Activated CD8-positive, alpha-beta T cell treated with anti-CD3 and anti-CD28 coated beads for 36 hours (primary cell): ENCODE results near the gene DNAH1. TPM values are rescaled to one million over a fixed set of nuclear protein-coding genes. Genes with fewer than 3 reads are reported as not detected.
A peak's percentile ranks its signal among the peaks of the same experiment; 100 is the strongest.

Source experiments
- ATAC-seq: fragments of 200-7000 bp; cut with Tn5 transposase; one replicate; pipeline ENCODE4 v1.10.0; 2021; ENCODE audit warnings: mild to moderate bottlenecking, moderate library complexity
- CTCF ChIA-PET: fragments of 350-600 bp; sonication (Branson Sonifier 250); formaldehyde crosslinking; loops from one replicate; lab custom pipeline; 2021; ENCODE audit warnings: antibody characterized with exemption; lab: Charles Lee
- POLR2A ChIA-PET: fragments of 350-600 bp; sonication (Branson Sonifier 250); formaldehyde crosslinking; loops from one replicate; lab custom pipeline; 2021; ENCODE audit warnings: antibody characterized with exemption; lab: Charles Lee
- DNase-seq: peaks from one replicate; pipeline ENCODE4 v3.0.0-alpha.2; 2020
- H3K27ac Mint-ChIP-seq: one replicate; pipeline ENCODE4 v1.8.0; 2021; ENCODE audit warnings: mild to moderate bottlenecking, mixed read lengths
- H3K27me3 Mint-ChIP-seq: one replicate; pipeline ENCODE4 v1.8.0; 2021; ENCODE audit warnings: mixed read lengths
- H3K36me3 Mint-ChIP-seq: one replicate; pipeline ENCODE4 v1.8.0; 2021; ENCODE audit warnings: low read depth, mixed read lengths
- H3K4me1 Mint-ChIP-seq: one replicate; pipeline ENCODE4 v1.8.0; 2021; ENCODE audit warnings: low read depth, mixed read lengths
- H3K4me3 Mint-ChIP-seq: one replicate; pipeline ENCODE4 v1.8.0; 2021; ENCODE audit warnings: mild to moderate bottlenecking, moderate library complexity, mixed read lengths
- H3K9me3 Mint-ChIP-seq: one replicate; pipeline ENCODE4 v1.8.0; 2021; ENCODE audit warnings: mixed read lengths
- CTCF ChIP-seq: fragments of 200-600 bp; IDR thresholded peaks from one replicate; pipeline ENCODE4 v1.8.0; 2022; ENCODE audit warnings: antibody characterized with exemption, mild to moderate bottlenecking
- intact Hi-C: fragments of 100-400 bp; cut with micrococcal nuclease; formaldehyde crosslinking; loops from one replicate; pipeline ENCODE4 v1.10.0; 2022
- total RNA-seq, 2 experiments: library from RNA; stranded (reverse); gene quantifications; one replicate each; pipeline ENCODE4 v1.2.3, GENCODE V29; 2021

DNAH1 gene
- total RNA-seq, 2 experiments from 2014 or later: 9.2 to 10.2 TPM

- Mint-ChIP-seq H3K9me3 (no peaks in the 10 kb centered on the region), H3K4me3 (no peak overlapping the region), H3K27ac (no peak overlapping the region), H3K4me1 (peaks cover 7% of the 10 kb centered on the region), H3K27me3 (no peaks in the 10 kb centered on the region), H3K36me3 (no peaks in the 10 kb centered on the region)
- intact Hi-C loops: no loop called here
- ATAC-seq (no peak), DNase-seq (no peak)
- no peak for TF ChIP-seq CTCF
- CTCF ChIA-PET: interaction anchor here (1.0 to 1.1 kb wide), 2 partner anchors 17 to 78 kb away, joined by 3 read pairs; no protein-coding TSS in a partner anchor
- POLR2A ChIA-PET: interaction anchor here (0.6 kb wide), 1 partner anchor 34 kb away, joined by 3 read pairs; no protein-coding TSS in a partner anchor
These were observed 52.1 kb downstream of the DNAH1 start for GRCh38 chr3:52367891-52368880.

- H3K27me3 Mint-ChIP-seq: no peaks in the 10 kb centered on the region
- H3K36me3 Mint-ChIP-seq: no peaks in the 10 kb centered on the region
- DNase-seq (no peak), ATAC-seq (no peak)
- intact Hi-C loops: no loop called here
- H3K4me1 Mint-ChIP-seq: peaks cover 11% of the 10 kb centered on the region
- CTCF ChIA-PET: no interaction called here
- H3K4me3 Mint-ChIP-seq: no peak overlapping the region
- H3K9me3 Mint-ChIP-seq: no peaks in the 10 kb centered on the region
- no peak for TF ChIP-seq CTCF
- H3K27ac Mint-ChIP-seq: no peak overlapping the region
- POLR2A ChIA-PET: interaction anchor here (1.3 kb wide), 1 partner anchor 17 kb away, joined by 4 read pairs; no protein-coding TSS in a partner anchor
These were observed 54.4 kb downstream of the DNAH1 start for GRCh38 chr3:52370531-52370930.

GRCh38 chr3:52372822-52373504, 56.8 kb downstream of the DNAH1 start:
- ChIA-PET CTCF (interaction anchor here (1.4 to 1.8 kb wide), 2 partner anchors 14 to 142 kb away, joined by 3 to 4 read pairs; no protein-coding TSS in a partner anchor), POLR2A (interaction anchor here (0.8 kb wide), 1 partner anchor 12 kb away, joined by 3 read pairs; no protein-coding TSS in a partner anchor)
- Mint-ChIP-seq H3K27me3 (no peaks in the 10 kb centered on the region), H3K4me3 (no peak overlapping the region), H3K9me3 (no peaks in the 10 kb centered on the region), H3K4me1 (peaks cover 11% of the 10 kb centered on the region), H3K27ac (no peak overlapping the region), H3K36me3 (no peaks in the 10 kb centered on the region)
- intact Hi-C loops: no loop called here
- ATAC-seq (no peak), DNase-seq (peak; percentile 27)
- TF ChIP-seq CTCF: no peak

GRCh38 chr3:52373676-52374075, 57.6 kb downstream of the DNAH1 start:
- H3K27me3 Mint-ChIP-seq: no peaks in the 10 kb centered on the region
- TF ChIP-seq CTCF: no peak
- ATAC-seq (no peak), DNase-seq (no peak)
- peaks cover 11% of the 10 kb centered on the region for H3K4me1 Mint-ChIP-seq
- intact Hi-C loops: no loop called here
- H3K9me3 Mint-ChIP-seq: no peaks in the 10 kb centered on the region
- H3K4me3 Mint-ChIP-seq: no peak overlapping the region
- no peak overlapping the region for H3K27ac Mint-ChIP-seq
- CTCF ChIA-PET: interaction anchor here (1.3 to 1.8 kb wide), 4 partner anchors 12 to 152 kb away, joined by 3 to 4 read pairs (median 4); no protein-coding TSS in a partner anchor
- POLR2A ChIA-PET: interaction anchor here (0.8 kb wide), 1 partner anchor 11 kb away, joined by 3 read pairs; no protein-coding TSS in a partner anchor
- H3K36me3 Mint-ChIP-seq: no peaks in the 10 kb centered on the region
